GM12878 (cell line): ENCODE measurements around the gene PPDPF. TPM values are rescaled to one million over a fixed set of nuclear protein-coding genes. Genes with fewer than 3 reads are reported as not detected.

Experiments
- ATAC-seq: fragments of 200-7000 bp; cut with Tn5 transposase; 3 replicates; pipeline ENCODE4 v1.9.1; 2020; ENCODE audit warnings: mild to moderate bottlenecking, moderate library complexity
- BruUV-seq: library from RNA; stranded (reverse); fragments of 400-500 nt; replicated peaks from 2 replicates; lab custom pipeline; 2021; lab: Mats Ljungman, UMichigan
- CTCF ChIA-PET: fragments of 300-600 bp; sonication (Branson Sonifier 250); formaldehyde crosslinking; extraction: SDS; loops from one replicate; lab custom pipeline; 2021; ENCODE audit warnings: inconsistent platforms; lab: Yijun Ruan, JAX
- POLR2A ChIA-PET: fragments of 350-600 bp; formaldehyde crosslinking; extraction: SDS; loops from one replicate; lab custom pipeline; 2021; ENCODE audit warnings: inconsistent platforms; lab: Charles Lee
- RAD21 ChIA-PET: fragments of 300-600 bp; sonication (Branson Sonifier 250); formaldehyde crosslinking; loops from one replicate; lab custom pipeline; 2023; ENCODE audit warnings: antibody characterized with exemption; ENCODE audit not compliant: unreplicated experiment; lab: Charles Lee
- SMC1A ChIA-PET: fragments of 300-600 bp; sonication (Branson Sonifier 250); formaldehyde crosslinking; loops from one replicate; lab custom pipeline; 2023; ENCODE audit not compliant: unreplicated experiment, uncharacterized antibody; lab: Charles Lee
- DNase-seq: peaks from one replicate; pipeline ENCODE4 v3.0.0-alpha.2; 2011; ENCODE audit warnings: low read depth, low spot score
- FAIRE-seq: peaks from 3 replicates; lab custom pipeline; 2011; peaks lifted over from hg19 to GRCh38; lab: Jason Lieb, UNC
- H2AFZ ChIP-seq: 2 replicates; pipeline ENCODE4 v1.6.0; 2011; ENCODE audit warnings: low read depth, low read length, control low read depth; ENCODE audit not compliant: control insufficient read depth
- H3K27ac ChIP-seq: 2 replicates; pipeline ENCODE4 v1.5.1; 2011; ENCODE audit warnings: control low read depth; ENCODE audit not compliant: control insufficient read depth, insufficient read depth
- H3K27me3 ChIP-seq, 2 experiments: replicated peaks in 1 of 2; 2 replicates each; pipeline versions ENCODE4 v1.6.0 to v1.6.1; 2011; ENCODE audit warnings: low read length in 1 of 2; ENCODE audit not compliant: control insufficient read depth in 2 of 2, insufficient read depth in 2 of 2
- H3K36me3 ChIP-seq, 2 experiments: 2 replicates each; pipeline ENCODE4 v1.5.1; 2011; ENCODE audit warnings: low read length in 1 of 2; ENCODE audit not compliant: control insufficient read depth in 2 of 2, insufficient read depth in 2 of 2
- H3K4me1 ChIP-seq: 2 replicates; pipeline ENCODE4 v1.6.1; 2011; ENCODE audit warnings: mild to moderate bottlenecking, low read length, moderate library complexity, mixed read lengths; ENCODE audit not compliant: control insufficient read depth, insufficient read depth
- H3K4me2 ChIP-seq: 2 replicates; pipeline ENCODE4 v1.6.0; 2011; ENCODE audit warnings: control low read depth; ENCODE audit not compliant: control insufficient read depth, insufficient read depth
- H3K4me3 ChIP-seq: fragments of 200-600 bp; sonication (generic); 2 replicates; pipeline ENCODE4 v1.5.1; 2016
- H3K79me2 ChIP-seq: 2 replicates; pipeline ENCODE4 v1.6.0; 2011; ENCODE audit warnings: low read length; ENCODE audit not compliant: control insufficient read depth, insufficient read depth
- H3K9ac ChIP-seq: 2 replicates; pipeline ENCODE4 v1.8.0; 2011; ENCODE audit warnings: low read length, control low read depth, mixed read lengths; ENCODE audit not compliant: control insufficient read depth, insufficient read depth
- H3K9me3 ChIP-seq: replicated peaks from 3 replicates; pipeline ENCODE4 v1.5.1; 2011; ENCODE audit warnings: mild to moderate bottlenecking, low read length; ENCODE audit not compliant: control insufficient read depth, insufficient read depth
- H4K20me1 ChIP-seq: 2 replicates; pipeline ENCODE4 v1.6.0; 2011; ENCODE audit not compliant: control insufficient read depth, insufficient read depth
- BCL11A ChIP-seq: IDR thresholded peaks from 2 replicates; pipeline ENCODE4 v1.6.1; 2011; ENCODE audit warnings: low read depth, low read length
- BRCA1 ChIP-seq: IDR thresholded peaks from 2 replicates; pipeline ENCODE4 v1.6.1; 2011; ENCODE audit warnings: low read depth, low read length, improper control_type of control experiment
- CBX3 ChIP-seq: fragments of 200-600 bp; sonication (generic); IDR thresholded peaks from 2 replicates; pipeline ENCODE4 v1.6.1; 2016; ENCODE audit warnings: low read depth, borderline replicate concordance
- CHD1 ChIP-seq: IDR thresholded peaks from 2 replicates; pipeline ENCODE4 v1.6.1; 2012; ENCODE audit warnings: low read depth, low read length, improper control_type of control experiment
- ETV6 ChIP-seq, 2 experiments: fragments of 450-650 bp in 1 of 2; IDR thresholded peaks in 1 of 2; conservative IDR thresholded peaks in 1 of 2; 2 replicates each; pipeline ENCODE4 v1.6.1; 2014; ENCODE audit warnings: antibody characterized with exemption in 1 of 2, borderline replicate concordance in 1 of 2, low read depth in 1 of 2, mild to moderate bottlenecking in 1 of 2, moderate library complexity in 1 of 2
- FOS ChIP-seq: IDR thresholded peaks from 3 replicates; pipeline ENCODE4 v1.6.1; 2011; ENCODE audit warnings: borderline replicate concordance; ENCODE audit not compliant: insufficient read length; ENCODE audit errors: extremely low read depth
- FOXM1 ChIP-seq: IDR thresholded peaks from 2 replicates; pipeline ENCODE4 v1.6.1; 2012; ENCODE audit warnings: low read depth, mild to moderate bottlenecking, inconsistent platforms, low read length, moderate library complexity
- HCFC1 ChIP-seq: fragments of 150-350 bp; IDR thresholded peaks from 2 replicates; pipeline ENCODE4 v1.6.1; 2014; ENCODE audit warnings: low read length
- HDAC6 ChIP-seq: fragments of 200-600 bp; sonication (generic); IDR thresholded peaks from one replicate; pipeline ENCODE4 v1.8.0; 2017; ENCODE audit warnings: antibody characterized with exemption; ENCODE audit not compliant: unreplicated experiment
- IKZF1 ChIP-seq: fragments of 450-650 bp; conservative IDR thresholded peaks from 2 replicates; pipeline ENCODE4 v1.6.1; 2017; ENCODE audit warnings: antibody characterized with exemption, mild to moderate bottlenecking
- JUNB ChIP-seq: IDR thresholded peaks from 2 replicates; pipeline ENCODE4 v1.6.1; 2016; ENCODE audit warnings: antibody characterized with exemption, mild to moderate bottlenecking
- NBN ChIP-seq: fragments of 450-650 bp; IDR thresholded peaks from 2 replicates; pipeline ENCODE4 v1.6.1; 2016
- NR2F1 ChIP-seq: fragments of 450-650 bp; conservative IDR thresholded peaks from 2 replicates; pipeline ENCODE4 v1.6.1; 2017; ENCODE audit warnings: mild to moderate bottlenecking
- RUNX3 ChIP-seq: IDR thresholded peaks from 2 replicates; pipeline ENCODE4 v1.6.1; 2012; ENCODE audit warnings: low read length, inconsistent platforms
- SMARCA5 ChIP-seq: fragments of 450-650 bp; IDR thresholded peaks from 2 replicates; pipeline ENCODE4 v1.6.1; 2017; ENCODE audit warnings: mild to moderate bottlenecking
- SREBF1 ChIP-seq: IDR thresholded peaks from 2 replicates; pipeline ENCODE4 v1.6.1; 2012; ENCODE audit warnings: mild to moderate bottlenecking, low read length
- SREBF2 ChIP-seq: IDR thresholded peaks from 2 replicates; pipeline ENCODE4 v1.6.1; 2012; ENCODE audit warnings: mild to moderate bottlenecking, low read length
- TARDBP ChIP-seq: IDR thresholded peaks from 2 replicates; pipeline ENCODE4 v1.6.1; 2016; ENCODE audit warnings: borderline replicate concordance
- ZNF207 ChIP-seq: fragments of 450-650 bp; IDR thresholded peaks from 2 replicates; pipeline ENCODE4 v1.6.1; 2014; ENCODE audit warnings: antibody characterized with exemption, mild to moderate bottlenecking, borderline replicate concordance
- ZSCAN29 ChIP-seq: fragments of 450-650 bp; IDR thresholded peaks from 2 replicates; pipeline ENCODE4 v1.6.1; 2017; ENCODE audit warnings: mild to moderate bottlenecking, moderate library complexity
- WGBS: methylation state at CpG from one replicate; pipeline ENCODE4 v1.1.6; 2016; ENCODE audit warnings: low lambda C conversion rate; ENCODE audit not compliant: insufficient replicate concordance, insufficient coverage; ENCODE audit errors: missing lambda C conversion rate; 5-methylcytosine and 5-hydroxymethylcytosine counted together
- in situ Hi-C: fragments of 300-500 bp; cut with MboI; formaldehyde crosslinking; loops from 9 replicates; pipeline ENCODE4 v1.14.3; 2018; ENCODE audit warnings: mixed read lengths
- intact Hi-C: fragments of 100-400 bp; cut with micrococcal nuclease; formaldehyde crosslinking; loops from one replicate; pipeline ENCODE4 v1.14.2; 2022; ENCODE audit not compliant: unreplicated experiment
- polyA plus RNA-seq, 11 experiments: library from polyadenylated mRNA; depleted of rRNA in 4 of 11; unstranded in 6 of 11; stranded (reverse) in 5 of 11; fragments of >200 nt; fragmentation: Nextera tagmentation in 4 of 11; fragmentation: Illumina TruSeq in 1 of 11; extraction: Ambion mirVana in 4 of 11; extraction: Trizol in 1 of 11; gene quantifications; 1 replicate in 1 of 11; 2 replicates in 10 of 11; pipeline versions ENCODE4 v1.2.1 to v1.2.3, GENCODE V29; 2011 to 2016; ENCODE audit warnings: inconsistent platforms in 2 of 11, missing spikeins in 2 of 11, low read depth in 1 of 11
- total RNA-seq, 4 experiments: library from RNA; depleted of rRNA in 3 of 4; stranded (reverse); fragments of >200 nt in 3 of 4; fragmentation: Illumina TruSeq in 1 of 4; extraction: Trizol in 1 of 4; gene quantifications; 2 replicates each; pipeline versions ENCODE4 v1.2.1 to v1.2.3, GENCODE V29; 2013 to 2021

Gene PPDPF
- total and polyA plus RNA-seq, 10 of the 15 experiments (the other 5 are each of a cell fraction or from before 2014, with no cell fraction given): 0.32 to 154 (median 22.8) TPM

DNA sequence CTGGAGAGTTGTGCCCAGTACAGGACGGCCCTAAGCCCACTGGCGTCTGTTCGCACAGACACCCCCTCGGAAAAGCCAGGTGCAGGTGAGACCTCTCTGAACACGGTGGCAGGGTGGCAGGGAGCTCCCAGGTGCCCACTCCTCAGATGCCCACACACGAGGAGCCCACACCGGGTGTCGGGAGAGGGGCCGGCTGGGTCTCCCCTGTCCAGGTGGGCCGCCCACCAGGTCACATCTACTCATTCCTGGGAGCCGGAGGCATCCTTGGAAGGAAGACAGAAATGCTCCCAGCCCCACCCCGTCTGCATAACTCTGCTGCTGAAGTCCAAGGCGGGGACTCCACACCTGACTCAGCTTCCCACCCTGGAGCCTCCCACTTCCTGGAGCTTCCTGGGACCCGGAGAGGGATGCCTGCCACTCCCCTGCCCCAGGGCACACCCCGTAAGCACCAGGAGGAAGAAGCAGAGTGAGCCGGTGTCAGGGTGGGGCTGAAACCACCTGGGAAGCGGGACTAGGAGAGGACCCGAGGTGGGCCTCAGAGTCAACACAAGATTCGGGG, 24.5 kb downstream of the PPDPF start:
- no peaks in the 10 kb centered on the region for H3K9me3 ChIP-seq
- H3K4me3 ChIP-seq: no peak overlapping the region
- no peaks in the 10 kb centered on the region for H3K36me3 ChIP-seq
- H3K4me2 ChIP-seq: no peak overlapping the region
- CTCF ChIA-PET: no interaction called here
- no peaks in the 10 kb centered on the region for H3K79me2 ChIP-seq
- no peak overlapping the region for H2AFZ ChIP-seq
- BruUV-seq: no TSS peak
- SMC1A ChIA-PET: no interaction called here
- FAIRE-seq: no peak
- no peaks in the 10 kb centered on the region; a peak in 1 of 4 replicates for H3K27me3 ChIP-seq
- DNase-seq: no peak
- intact Hi-C loops: no loop called here
- H3K9ac ChIP-seq: no peak overlapping the region
- TF ChIP-seq NBN: no peak
- no peak for TF ChIP-seq CHD1
- TF ChIP-seq SMARCA5: no peak
- TF ChIP-seq CBX3: no peak
- TF ChIP-seq SREBF1: no peak
- no peak for TF ChIP-seq RUNX3
- no peak for TF ChIP-seq FOS
- no peak for TF ChIP-seq ZNF207
- 35% methylated on average over 18 of the region's 19 CpGs for WGBS
- no peaks in the 10 kb centered on the region for H4K20me1 ChIP-seq
- H3K4me1 ChIP-seq: peaks cover 12% of the 10 kb centered on the region; the same call in 1 of the 2 replicates
- ATAC-seq: no peak
- POLR2A ChIA-PET: no interaction called here
- in situ Hi-C loops: no loop called here
- H3K27ac ChIP-seq: no peak overlapping the region
- RAD21 ChIA-PET: interaction anchor here (1.6 kb wide), 1 partner anchor 7 kb away, joined by 4 read pairs; no protein-coding TSS in a partner anchor

DNA sequence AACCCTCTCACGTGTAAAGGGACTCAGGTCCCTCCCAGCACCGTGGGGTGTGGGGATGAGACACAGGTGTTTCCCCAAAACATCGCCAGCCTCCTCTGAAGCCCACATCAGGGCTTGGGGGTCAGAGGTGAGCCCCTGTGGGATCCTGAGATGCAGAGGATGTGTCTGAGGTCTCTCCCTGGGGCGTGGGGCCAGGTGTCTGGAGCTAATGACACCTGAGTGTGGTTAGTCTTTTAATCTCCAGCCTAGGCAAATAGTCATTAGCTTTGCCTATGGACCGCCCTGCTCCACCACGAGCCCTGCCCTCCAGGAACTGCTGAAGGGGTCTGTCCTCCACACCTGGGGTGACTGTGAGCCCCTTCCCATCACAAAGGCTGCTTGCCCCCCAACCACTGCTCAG, 25.2 kb downstream of the PPDPF start:
- DNase-seq (no peak), FAIRE-seq (no peak), ATAC-seq (no peak)
- Histone ChIP-seq H3K79me2 (no peaks in the 10 kb centered on the region), H3K9ac (no peak overlapping the region), H3K4me1 (peaks cover 12% of the 10 kb centered on the region; the same call in 1 of the 2 replicates), H3K27me3 (no peaks in the 10 kb centered on the region; a peak in 1 of 4 replicates), H3K9me3 (no peaks in the 10 kb centered on the region), H3K4me3 (no peak overlapping the region), H3K4me2 (no peak overlapping the region), H2AFZ (no peak overlapping the region), H3K36me3 (no peaks in the 10 kb centered on the region), H3K27ac (no peak overlapping the region), H4K20me1 (no peaks in the 10 kb centered on the region)
- SMC1A ChIA-PET: no interaction called here
- WGBS: 24% methylated on average over 6 of the region's 6 CpGs
- TF ChIP-seq FOXM1 (no peak), BCL11A (no peak), FOS (no peak), HCFC1 (no peak), ETV6 (conservative IDR thresholded peaks at IDR 0.05 in 1 of 2, IDR thresholded peaks at IDR 0.05 in 1 of 2; ENCODE audit: borderline replicate concordance in 1 of 2, low read depth in 1 of 2) (no peak), IKZF1 (0 out of 2 replicates have a peak, but pooled peaks have one; percentile 4), SREBF1 (no peak), TARDBP (no peak), SREBF2 (no peak), JUNB (no peak), CBX3 (no peak), ZSCAN29 (no peak), NR2F1 (peak; percentile 86), HDAC6 (no peak), BRCA1 (no peak)
- CTCF ChIA-PET: no interaction called here
- POLR2A ChIA-PET: no interaction called here
- no TSS peak for BruUV-seq
- intact Hi-C loops: no loop called here
- in situ Hi-C loops: no loop called here
- RAD21 ChIA-PET: no interaction called here
